ENCODE results near the gene KIAA0586. TPM values are rescaled to one million over a fixed set of nuclear protein-coding genes. Genes with fewer than 3 reads are reported as not detected.

The KIAA0586 gene
- polyA plus RNA-seq, 1 of the 3 experiments (the other 2 are of a cell fraction), result 7.5 TPM

GRCh38 chr14:58560208-58560607 is 132.7 kb downstream of the KIAA0586 start:
- 45% methylated on average over 3 of the region's 3 CpGs for WGBS (ENCODE audit: low lambda C conversion rate)
- POLR2A ChIA-PET, result no interaction called here
- CTCF ChIA-PET, result interaction anchor here (1.2 to 1.7 kb wide), 2 partner anchors 10 to 59 kb away, joined by 3 to 4 read pairs; no protein-coding TSS in a partner anchor
- Histone ChIP-seq H3F3A (replicated peaks; ENCODE audit: insufficient read depth) (no peaks in the 10 kb centered on the region), H3K9me2 (no peaks in the 10 kb centered on the region), H3K4me2 (no peak overlapping the region), H3K79me2 (ENCODE audit: insufficient read depth) (no peaks in the 10 kb centered on the region), H3K9me3 (no peaks in the 10 kb centered on the region), H3K9ac (no peak overlapping the region), H3K27ac (ENCODE audit: low read depth in 2 of 2, low read length in 1 of 2) (peak overlapping the region in 1 of 2 experiments; percentile 34; a peak in 2 of 4 replicates), H3K36me3 (replicated peaks in 1 of 2; ENCODE audit: control insufficient read depth in 1 of 2, insufficient read depth in 2 of 2, low read length in 1 of 2) (peaks cover 0 to 2% of the 10 kb centered on the region in 2 experiments), H3K4me3 (ENCODE audit: low read depth in 2 of 2, low read length in 1 of 2) (no peak overlapping the region), H2AFZ (ENCODE audit: low read depth) (peak overlapping the region; percentile 48), H3K27me3 (ENCODE audit: insufficient read depth) (no peaks in the 10 kb centered on the region), H3K4me1 (ENCODE audit: control insufficient read depth in 1 of 2, insufficient read depth in 2 of 2, low read depth in 1 of 2, low read length in 1 of 2) (no peaks in the 10 kb centered on the region), H4K20me1 (ENCODE audit: insufficient read depth) (no peaks in the 10 kb centered on the region)
- no peak for DNase-seq
- no peak for TF ChIP-seq POLR2AphosphoS5 (IDR thresholded peaks at IDR 0.05; ENCODE audit: low read depth, low read length)
- TF ChIP-seq FOXM1 (IDR thresholded peaks at IDR 0.05; ENCODE audit: low read depth), result no peak
- TF ChIP-seq MXI1 (IDR thresholded peaks at IDR 0.05; ENCODE audit: low read depth, low read length), result no peak
- no peak for TF ChIP-seq RFX5 (IDR thresholded peaks at IDR 0.05; ENCODE audit: low read length)
- peak; percentile 68 for TF ChIP-seq PBX3 (IDR thresholded peaks at IDR 0.05)
- TF ChIP-seq TEAD4 (IDR thresholded peaks at IDR 0.05; ENCODE audit: borderline replicate concordance, insufficient read depth), result no peak
- peak; percentile 12; the same call in 1 of the 2 replicates for TF ChIP-seq FOSL2 (IDR thresholded peaks at IDR 0.05; ENCODE audit: borderline replicate concordance, low read depth)
- TF ChIP-seq IRF3 (IDR thresholded peaks at IDR 0.05; ENCODE audit: low read depth, low read length), result no peak
- TF ChIP-seq TCF12 (IDR thresholded peaks at IDR 0.05), result peak; percentile 31; the same call in 1 of the 2 replicates
- no peak for TF ChIP-seq FOXJ3 (CRISPR knock-in tag; IDR thresholded peaks at IDR 0.05)
- TF ChIP-seq JUND (IDR thresholded peaks at IDR 0.05), result no peak
- no peak for TF ChIP-seq NRF1 (IDR thresholded peaks at IDR 0.05; ENCODE audit: low read depth, low read length)

- Histone ChIP-seq H3K4me1 (ENCODE audit: control insufficient read depth in 1 of 2, insufficient read depth in 2 of 2, low read depth in 1 of 2, low read length in 1 of 2) (no peaks in the 10 kb centered on the region), H3K27ac (ENCODE audit: low read depth in 2 of 2, low read length in 1 of 2) (no peak overlapping the region), H4K20me1 (ENCODE audit: insufficient read depth) (no peaks in the 10 kb centered on the region), H3K36me3 (replicated peaks in 1 of 2; ENCODE audit: control insufficient read depth in 1 of 2, insufficient read depth in 2 of 2, low read length in 1 of 2) (peaks cover 0 to 2% of the 10 kb centered on the region in 2 experiments), H3K4me2 (no peak overlapping the region), H3K9me2 (no peaks in the 10 kb centered on the region), H3K9me3 (no peaks in the 10 kb centered on the region), H3K79me2 (ENCODE audit: insufficient read depth) (no peaks in the 10 kb centered on the region), H3K4me3 (ENCODE audit: low read depth in 2 of 2, low read length in 1 of 2) (no peak overlapping the region), H3F3A (replicated peaks; ENCODE audit: insufficient read depth) (no peaks in the 10 kb centered on the region), H2AFZ (ENCODE audit: low read depth) (no peak overlapping the region), H3K27me3 (ENCODE audit: insufficient read depth) (no peaks in the 10 kb centered on the region), H3K9ac (no peak overlapping the region)
- DNase-seq, result no peak
- WGBS (ENCODE audit: low lambda C conversion rate), result 98% methylated on average over 2 of the region's 2 CpGs
- POLR2A ChIA-PET, result interaction anchor here (0.6 kb wide), 1 partner anchor 9 kb away, joined by 3 read pairs; no protein-coding TSS in a partner anchor
- TF ChIP-seq MAX (IDR thresholded peaks at IDR 0.05; ENCODE audit: low read depth) (no peak), JUND (IDR thresholded peaks at IDR 0.05) (no peak), NFIC (IDR thresholded peaks at IDR 0.05; ENCODE audit: borderline replicate concordance) (no peak)
- CTCF ChIA-PET, result no interaction called here
Measured at GRCh38 chr14:58562141-58562540, 134.6 kb downstream of the KIAA0586 start.
